COR-L47 (cell line): ENCODE data around the gene STAT5B.
A peak's percentile ranks its signal among the peaks of the same experiment; 100 is the strongest.

Source experiments
- DNase-seq: peaks from one replicate; lab custom pipeline; 2025; lab: John Stamatoyannopoulos, UW

The STAT5B gene

GRCh38 chr17:42179911-42180410 is 96.2 kb downstream of the STAT5B start:
- peak; percentile 66 for DNase-seq

GRCh38 chr17:42179335-42179734 is 96.9 kb downstream of the STAT5B start:
- no peak for DNase-seq

- DNase-seq: no peak
These were observed 97.4 kb downstream of the STAT5B start for GRCh38 chr17:42178817-42179216.

- DNase-seq: no peak
These were observed 98.5 kb downstream of the STAT5B start for GRCh38 chr17:42177684-42178083.

- DNase-seq: no peak
These were observed 101.9 kb downstream of the STAT5B start for GRCh38 chr17:42174126-42174783.

GRCh38 chr17:42171831-42172230 is 104.4 kb downstream of the STAT5B start:
- no peak for DNase-seq

- DNase-seq: no peak
These were observed 106.8 kb downstream of the STAT5B start for GRCh38 chr17:42169351-42169750.

DNA sequence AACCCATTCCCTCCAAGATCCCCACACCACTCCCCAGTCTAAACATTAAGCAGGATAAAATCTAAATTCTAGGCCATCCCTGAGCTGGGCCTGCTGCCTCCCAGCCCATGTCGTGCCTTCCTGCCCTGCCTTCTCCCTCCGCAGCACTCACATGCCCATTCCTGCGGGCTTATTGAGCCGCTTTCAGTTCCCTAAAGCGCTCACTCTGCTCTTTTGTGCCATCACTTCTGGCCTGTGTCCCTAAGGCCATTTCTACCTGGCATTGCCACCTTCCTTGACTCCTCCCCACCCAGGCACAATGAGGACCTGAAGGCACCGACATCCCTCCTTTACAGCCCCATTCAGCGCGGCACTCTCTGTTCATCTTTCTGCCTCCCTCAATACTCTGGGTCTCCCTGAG is 108.4 kb downstream of the STAT5B start:
- no peak for DNase-seq

- DNase-seq: no peak
These were observed 109.9 kb downstream of the STAT5B start for GRCh38 chr17:42166196-42166763.

- DNase-seq: no peak
These were observed 110.4 kb downstream of the STAT5B start for GRCh38 chr17:42165751-42166150.

- DNase-seq: no peak
These were observed 112.3 kb downstream of the STAT5B start for GRCh38 chr17:42163696-42164407.

GRCh38 chr17:42163113-42163512 is 113.1 kb downstream of the STAT5B start:
- DNase-seq: no peak

GRCh38 chr17:42160531-42160910 is 115.7 kb downstream of the STAT5B start:
- no peak for DNase-seq

DNA sequence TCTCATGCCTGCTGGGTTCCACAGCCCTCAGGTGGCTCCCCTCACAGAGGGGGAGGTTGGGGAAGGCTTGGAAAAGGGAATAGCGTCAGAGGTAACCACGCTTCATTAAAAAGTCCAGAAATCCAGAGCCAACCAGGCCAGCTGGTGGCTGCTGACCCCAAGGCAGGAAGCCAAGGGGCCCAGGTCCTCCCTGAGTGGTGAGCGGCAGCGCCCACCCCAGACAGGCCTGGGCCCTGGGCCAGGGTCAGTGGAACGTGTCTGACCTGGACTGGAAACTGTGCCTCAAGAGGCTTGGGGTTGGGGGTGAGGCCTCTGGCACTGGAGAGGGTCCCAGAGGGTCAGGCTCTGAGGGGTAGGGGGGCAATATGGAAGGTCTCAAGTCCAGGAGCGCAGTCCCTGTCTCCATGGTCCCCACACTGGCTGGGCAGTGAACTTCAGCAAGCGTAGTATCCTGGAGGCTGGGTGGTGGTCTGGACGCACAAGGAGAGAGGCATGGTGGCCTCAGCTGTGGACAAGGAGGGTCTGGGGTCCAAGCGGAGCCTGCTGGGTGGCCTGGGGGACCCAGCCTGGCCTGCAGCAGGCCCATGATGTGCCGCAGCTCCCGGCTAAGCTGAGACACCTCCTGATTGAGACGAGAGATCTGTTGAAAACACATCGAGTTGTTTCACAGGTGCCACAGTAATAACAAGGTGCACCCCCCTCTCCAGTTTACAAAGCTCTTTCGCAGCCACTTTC is 116.2 kb downstream of the STAT5B start:
- DNase-seq: no peak

GRCh38 chr17:42155614-42156045 is 120.6 kb downstream of the STAT5B start:
- DNase-seq: no peak

- DNase-seq: no peak
These were observed 122.1 kb downstream of the STAT5B start for GRCh38 chr17:42153919-42154742.
